ENCODE data around the gene DOCK11.

The DOCK11 gene

GRCh38 chrX:118634336-118634735 is 138.7 kb downstream of the DOCK11 start:
- DNase-seq: no peak

GRCh38 chrX:118637997-118638396 is 142.4 kb downstream of the DOCK11 start:
- DNase-seq: no peak

DNA sequence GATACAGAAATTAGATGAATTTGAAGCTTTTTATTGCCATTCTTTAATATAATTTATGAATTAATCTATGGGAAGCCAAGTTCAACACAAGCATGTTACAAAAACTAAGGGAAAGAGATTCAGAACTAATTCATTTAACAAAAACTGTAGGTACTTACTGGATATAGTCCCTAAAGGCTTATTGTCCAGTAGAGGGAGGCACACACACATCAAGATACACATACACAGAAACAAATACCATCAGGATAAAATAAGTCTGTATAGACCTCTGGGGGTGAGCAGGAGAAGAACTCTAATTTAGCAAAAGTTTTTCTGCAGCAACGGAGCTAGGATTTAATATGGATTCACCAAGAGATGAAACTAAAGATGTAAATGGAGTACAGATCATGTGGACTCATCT is 148.8 kb downstream of the DOCK11 start:
- peak; percentile 0 for DNase-seq

GRCh38 chrX:118652717-118653116 is 157.1 kb downstream of the DOCK11 start:
- DNase-seq: no peak

- no peak for DNase-seq
Measured at GRCh38 chrX:118654331-118654730, 158.7 kb downstream of the DOCK11 start.

DNA sequence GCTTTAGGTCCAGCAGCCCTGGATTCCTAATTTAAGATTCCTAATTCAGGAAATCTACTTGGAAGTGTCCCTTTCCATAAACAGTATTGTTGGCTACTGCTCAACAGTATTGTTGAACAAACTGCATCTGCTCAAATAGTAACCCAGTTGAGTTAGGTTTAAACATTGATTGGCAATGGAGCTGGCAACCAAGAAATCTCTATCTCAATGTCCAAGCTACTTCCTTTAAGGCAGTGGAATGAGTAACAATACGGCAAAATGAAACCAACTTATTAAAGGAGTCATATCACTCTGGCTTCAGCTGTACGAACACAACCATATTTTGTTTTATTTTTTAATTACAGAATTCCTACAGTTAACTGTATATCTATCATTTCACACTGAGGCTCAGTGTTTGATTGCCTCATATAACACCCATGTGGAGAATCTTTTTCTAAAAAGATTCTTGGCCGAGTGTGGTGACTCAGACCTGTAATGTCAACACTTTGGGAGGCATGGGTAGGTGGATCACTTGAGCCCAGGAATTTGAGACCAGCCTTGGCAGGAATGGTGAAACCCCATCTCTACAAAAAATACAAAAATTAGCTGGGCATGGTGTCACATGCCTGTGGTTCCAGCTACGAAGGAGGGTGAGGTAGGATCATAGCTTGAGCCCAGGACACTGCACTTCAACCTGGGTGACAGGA is 160.1 kb downstream of the DOCK11 start:
- no peak for DNase-seq

DNA sequence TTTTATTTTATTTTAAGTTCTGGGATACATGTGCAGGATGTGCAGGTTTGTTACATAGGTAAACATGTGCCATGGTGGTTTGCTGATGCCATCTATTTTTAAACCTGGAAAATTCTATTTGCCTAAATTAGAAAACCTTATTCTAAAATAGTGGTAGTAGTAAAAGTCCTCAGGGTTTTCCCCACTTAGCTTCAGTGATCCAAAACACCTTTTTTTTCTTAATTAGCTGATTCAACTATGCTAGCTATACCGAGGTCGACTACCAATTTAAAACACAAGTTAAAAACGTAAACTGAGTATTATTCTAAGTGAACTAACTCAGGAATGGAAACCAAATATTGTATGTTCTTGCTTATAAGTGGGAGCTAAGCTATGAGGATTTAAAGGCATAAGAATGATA is 161.8 kb downstream of the DOCK11 start:
- DNase-seq: no peak

DNA sequence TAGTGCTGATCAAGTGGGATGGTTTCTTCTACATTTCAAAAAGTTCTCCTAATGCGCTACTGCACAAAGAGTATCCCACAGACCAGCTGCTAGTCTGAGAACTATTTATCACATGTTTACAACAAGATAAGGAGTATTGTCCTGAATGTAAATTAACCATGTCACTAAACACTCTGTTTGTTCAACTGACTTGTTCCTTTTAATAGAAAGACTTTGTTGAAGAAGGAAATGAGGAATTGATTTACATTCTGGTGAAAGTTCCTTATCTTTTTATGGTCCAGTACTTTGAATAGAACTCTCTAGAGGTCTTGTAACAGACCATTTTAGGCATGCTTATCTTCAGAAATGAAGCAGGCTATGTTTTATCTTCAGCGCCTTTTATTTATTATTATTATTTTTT is 164.5 kb downstream of the DOCK11 start:
- no peak for DNase-seq

GRCh38 chrX:118665204-118665603 is 169.6 kb downstream of the DOCK11 start:
- DNase-seq: no peak

- no peak for DNase-seq
Measured at GRCh38 chrX:118666521-118666920, 170.9 kb downstream of the DOCK11 start.

GRCh38 chrX:118669435-118669834 is 173.8 kb downstream of the DOCK11 start:
- no peak for DNase-seq

- DNase-seq: no peak
Measured at GRCh38 chrX:118675326-118675965, 179.8 kb downstream of the DOCK11 start.

DNA sequence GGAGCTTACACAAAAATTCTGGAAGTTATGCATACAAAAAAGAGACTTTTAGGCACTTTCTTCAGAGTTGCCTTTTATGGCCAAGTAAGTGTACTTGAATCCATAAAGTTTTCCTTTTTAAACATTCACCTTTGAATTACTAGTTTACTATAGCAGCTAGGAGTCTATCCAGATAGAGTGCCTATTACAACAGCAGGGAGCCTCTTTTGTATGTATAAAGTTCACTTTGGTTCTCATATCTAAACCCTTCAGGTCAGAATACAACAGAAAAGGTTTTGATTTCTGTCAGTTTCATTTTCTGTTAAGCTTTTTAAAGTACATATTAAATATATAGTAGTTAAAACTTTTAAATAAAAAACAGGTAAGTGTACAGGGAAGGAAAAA is 180.3 kb downstream of the DOCK11 start:
- DNase-seq: no peak

GRCh38 chrX:118677318-118677717 is 181.7 kb downstream of the DOCK11 start:
- no peak for DNase-seq

DNA sequence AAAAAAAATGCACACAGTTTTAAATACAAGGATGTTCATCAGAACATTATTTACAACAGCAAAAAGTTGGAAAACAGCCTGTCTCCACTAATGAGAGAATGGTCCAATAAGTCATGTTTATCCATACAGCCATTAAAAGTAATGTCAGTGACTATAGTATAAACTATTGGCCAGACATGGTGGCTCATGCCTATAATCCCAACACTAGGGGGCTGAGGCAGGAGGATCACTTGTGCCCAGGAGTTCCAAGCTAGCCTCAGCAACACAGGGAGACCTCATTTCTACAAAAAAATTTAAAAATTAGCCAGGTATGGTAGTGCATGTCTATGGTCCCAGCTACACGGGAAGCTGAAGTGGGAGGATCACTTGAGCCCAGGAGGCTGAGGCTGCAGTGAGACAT is 183.7 kb downstream of the DOCK11 start:
- DNase-seq: no peak

DNA sequence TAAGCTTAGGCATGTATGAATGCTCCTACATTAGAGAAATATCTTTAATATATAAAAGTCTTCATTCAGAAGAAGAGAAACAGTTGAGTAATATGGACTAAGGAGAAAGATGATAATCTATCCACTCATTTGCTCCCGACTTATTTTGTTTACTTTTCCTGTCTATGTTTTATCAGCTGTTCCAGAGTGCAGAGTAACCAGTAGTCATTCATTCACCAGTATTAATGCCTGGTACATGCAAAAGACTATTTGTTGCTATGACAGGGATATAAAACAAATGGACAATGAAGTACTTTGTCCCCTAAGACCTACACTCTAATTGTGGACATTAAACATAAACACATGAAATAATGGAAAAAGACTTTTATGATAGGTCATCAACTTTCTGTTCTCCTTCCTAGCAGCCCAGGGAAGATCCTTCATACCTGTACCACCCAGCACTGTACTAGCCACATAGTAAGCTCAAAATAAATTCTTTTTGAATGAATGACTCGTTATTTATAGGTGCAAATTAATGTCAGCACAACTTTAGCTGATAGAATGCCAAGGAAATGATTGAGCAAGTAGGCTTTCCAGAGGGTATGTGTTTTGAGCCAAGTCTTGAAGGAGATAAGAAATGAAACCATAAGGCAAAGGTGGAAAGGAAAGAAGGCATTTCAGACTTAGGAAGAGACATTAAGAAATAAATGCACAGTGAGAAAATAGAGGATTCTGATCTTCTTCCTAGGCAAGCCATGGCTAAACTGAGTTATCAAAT is 186.8 kb downstream of the DOCK11 start:
- no peak for DNase-seq

DNA sequence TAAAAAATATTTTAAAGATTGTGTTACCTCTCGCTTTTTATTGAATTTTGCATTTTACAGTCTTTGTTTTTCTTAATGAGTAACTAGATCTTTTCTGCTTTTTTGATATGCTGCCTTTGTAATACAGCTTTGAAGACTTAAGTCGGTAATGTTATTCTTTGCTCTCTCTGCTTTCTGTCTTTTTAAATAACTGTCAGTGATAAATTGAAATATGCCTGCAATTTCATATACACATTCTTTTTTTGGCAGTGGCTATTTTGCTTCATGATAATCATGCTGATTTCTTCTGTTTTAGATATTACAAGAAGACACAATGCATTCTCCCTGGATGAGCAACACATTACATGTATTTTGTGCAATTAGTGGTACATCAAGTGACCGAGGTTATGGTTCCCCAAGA is 189.8 kb downstream of the DOCK11 start:
- DNase-seq: no peak

DNA sequence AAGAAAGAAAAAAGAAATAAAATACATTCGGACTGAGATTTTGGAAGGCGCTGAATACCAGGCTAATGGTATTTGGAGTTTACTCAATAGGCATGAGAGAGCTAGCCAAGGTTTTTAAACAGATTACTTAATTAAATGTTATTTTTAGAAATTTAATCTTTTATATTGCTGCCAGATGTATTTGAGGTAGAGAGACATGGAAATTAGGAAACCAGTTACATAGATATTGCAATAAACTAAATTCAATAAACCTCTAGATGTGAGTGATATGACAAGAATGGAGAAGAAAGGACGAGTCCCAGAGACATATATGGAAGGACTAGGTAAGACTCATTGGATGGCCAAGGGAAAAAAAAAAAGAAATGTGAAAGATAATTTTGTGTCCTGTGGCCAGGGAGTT is 193.3 kb downstream of the DOCK11 start:
- DNase-seq: no peak

- DNase-seq: no peak
Measured at GRCh38 chrX:118693843-118694242, 198.2 kb downstream of the DOCK11 start.

- no peak for DNase-seq
Measured at GRCh38 chrX:118694638-118695037, 199.0 kb downstream of the DOCK11 start.

DNA sequence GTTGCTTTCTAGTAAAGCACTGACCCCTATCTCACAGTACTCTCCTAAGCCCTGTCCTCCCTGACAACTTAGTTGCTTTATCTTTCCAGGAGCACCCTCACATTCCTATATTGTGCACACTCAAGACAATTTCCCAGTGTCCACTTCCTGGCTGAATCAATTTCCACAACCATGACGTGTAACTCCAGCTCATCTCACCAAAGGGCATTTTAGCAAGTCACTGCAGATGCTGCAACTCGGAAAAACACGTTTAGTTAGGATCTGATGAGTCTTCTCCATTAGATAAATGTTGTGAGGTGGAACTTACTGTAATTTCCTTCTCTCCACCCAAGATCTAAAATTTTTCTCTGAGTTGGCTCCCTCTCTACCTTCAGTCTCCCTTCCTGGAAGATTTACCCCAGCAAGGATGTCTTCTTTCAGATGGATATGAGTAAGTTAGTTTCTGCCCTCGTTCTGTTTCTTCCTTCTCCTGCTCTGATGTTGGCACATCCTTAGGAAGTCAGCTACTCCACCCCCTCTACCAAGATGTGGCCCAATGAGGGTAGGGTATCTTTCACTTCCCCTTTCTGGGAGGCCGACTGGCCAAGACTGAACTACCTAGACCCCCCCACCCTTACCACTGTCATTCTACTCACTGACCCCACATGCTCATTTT is 203.0 kb downstream of the DOCK11 start:
- no peak for DNase-seq

- no peak for DNase-seq
Measured at GRCh38 chrX:118702741-118703140, 207.1 kb downstream of the DOCK11 start.

GRCh38 chrX:118706681-118707080 is 211.1 kb downstream of the DOCK11 start:
- no peak for DNase-seq

- DNase-seq: no peak
Measured at GRCh38 chrX:118714521-118714920, 218.9 kb downstream of the DOCK11 start.

Data from NCI-H1048 (cell line).